SU-DHL-6 (cell line): ENCODE results near the gene RCAN3.

ENCODE experiments used
- CTCF ChIP-seq: fragments of 200-600 bp; sonication (generic); IDR thresholded peaks from one replicate; pipeline ENCODE4 v1.5.1; 2017; ENCODE audit warnings: antibody characterized with exemption, mild to moderate bottlenecking, low read length, moderate library complexity; ENCODE audit not compliant: insufficient read depth, poor library complexity, severe bottlenecking
- EZH2phosphoT487 ChIP-seq: fragments of 200-600 bp; sonication (generic), shearing (Covaris generic); conservative IDR thresholded peaks from 2 replicates; pipeline ENCODE4 v1.6.1; 2018; ENCODE audit warnings: mild to moderate bottlenecking, antibody characterized with exemption, low read length, moderate library complexity, mixed read lengths

GRCh38 chr1:24452922-24453485 is 49.6 kb upstream of the RCAN3 start:
- no peak for TF ChIP-seq CTCF
- TF ChIP-seq EZH2phosphoT487, result no peak
